NCI-H2029 treated with DMSO at 0.1 percent for 48 hours (cell line): ENCODE measurements around the gene PPY.
"Not testable (repeated sequence)": the region's sequence is repeated elsewhere in the genome, so short reads cannot be mapped to it uniquely, and the experiment has no call there.

Experiments used
- DNase-seq: peaks from one replicate; lab custom pipeline; 2025; lab: John Stamatoyannopoulos, UW

The PPY gene

GRCh38 chr17:43942051-43942685 is at the start of gene PPY:
Gene PPY (minus strand): TSS chr17:43942476. CDS start chr17:43941654, 822 bp downstream.
- no peak for DNase-seq

- DNase-seq: no peak
Observed at GRCh38 chr17:43988301-43988700, 46.0 kb upstream of the PPY start.

- no peak for DNase-seq
Observed at GRCh38 chr17:43987131-43988021, 45.1 kb upstream of the PPY start.

- DNase-seq: no peak
Observed at GRCh38 chr17:43986225-43986981, 44.1 kb upstream of the PPY start.

- DNase-seq: no peak
Observed at GRCh38 chr17:43984521-43984920, 42.2 kb upstream of the PPY start.

- no peak for DNase-seq
Observed at GRCh38 chr17:43983515-43984411, 41.5 kb upstream of the PPY start.

GRCh38 chr17:43983196-43983514 is 40.9 kb upstream of the PPY start:
- no peak for DNase-seq

- DNase-seq: no peak
Observed at GRCh38 chr17:43982171-43982570, 39.9 kb upstream of the PPY start.

- DNase-seq: no peak
Observed at GRCh38 chr17:43979671-43980070, 37.4 kb upstream of the PPY start.

GRCh38 chr17:43979011-43979410 is 36.7 kb upstream of the PPY start:
- no peak for DNase-seq

- no peak for DNase-seq
Observed at GRCh38 chr17:43978078-43978477, 35.8 kb upstream of the PPY start.

- DNase-seq: no peak
Observed at GRCh38 chr17:43976963-43977837, 34.9 kb upstream of the PPY start.

- DNase-seq: no peak
Observed at GRCh38 chr17:43975898-43976297, 33.6 kb upstream of the PPY start.

- no peak for DNase-seq
Observed at GRCh38 chr17:43974382-43975266, 32.3 kb upstream of the PPY start.

- DNase-seq: not testable (repeated sequence)
Observed at GRCh38 chr17:43972444-43973212, 30.4 kb upstream of the PPY start.

GRCh38 chr17:43971436-43971835 is 29.2 kb upstream of the PPY start:
- not testable (repeated sequence) for DNase-seq

- no peak for DNase-seq
Observed at GRCh38 chr17:43970366-43970765, 28.1 kb upstream of the PPY start.

- no peak for DNase-seq
Observed at GRCh38 chr17:43967251-43967875, 25.1 kb upstream of the PPY start.
